ENCODE results near the gene FABP2. TPM values are rescaled to one million over a fixed set of nuclear protein-coding genes. Genes with fewer than 3 reads are reported as not detected.

The FABP2 gene
- total and polyA plus RNA-seq, 2 donors, result 0.28 to 1.9 TPM

GRCh38 chr4:119300101-119300978 is 21.6 kb downstream of the FABP2 start:
- H3K27me3 ChIP-seq (ENCODE audit: control insufficient read depth in 2 of 2, insufficient read depth in 1 of 2, low read length in 1 of 2), result no peaks in the 10 kb centered on the region
- no peaks in the 10 kb centered on the region for H3K9me3 ChIP-seq (ENCODE audit: control insufficient read depth in 2 of 2, insufficient read depth in 1 of 2, low read length in 1 of 2)
- under 1% methylated on average over 54 of the region's 54 CpGs for WGBS
- H3K27ac ChIP-seq (ENCODE audit: low read depth in 1 of 2, low read length in 1 of 2), result peak overlapping the region; percentile 92 to 94
- H3K36me3 ChIP-seq (ENCODE audit: control insufficient read depth in 2 of 2, insufficient read depth in 2 of 2, low read length in 1 of 2), result peaks cover 0 to 15% of the 10 kb centered on the region in 2 donors
- peak overlapping the region; percentile 90 to 91 for H3K4me3 ChIP-seq (ENCODE audit: low read length in 2 of 2)
- H3K4me1 ChIP-seq (ENCODE audit: control insufficient read depth in 2 of 2, insufficient read depth in 2 of 2, low read length in 2 of 2), result peaks cover 5 to 15% of the 10 kb centered on the region in 2 donors
- DNase-seq (ENCODE audit: low read depth in 6 of 9, low spot score in 9 of 9), result peak; percentile 67 to 94 (median 83)

- Histone ChIP-seq H3K9me3 (ENCODE audit: control insufficient read depth in 2 of 2, insufficient read depth in 1 of 2, low read length in 1 of 2) (no peaks in the 10 kb centered on the region), H3K36me3 (ENCODE audit: control insufficient read depth in 2 of 2, insufficient read depth in 2 of 2, low read length in 1 of 2) (peaks cover 0 to 15% of the 10 kb centered on the region in 2 donors), H3K27ac (ENCODE audit: low read depth in 1 of 2, low read length in 1 of 2) (peak overlapping the region; percentile 92 to 94), H3K27me3 (ENCODE audit: control insufficient read depth in 2 of 2, insufficient read depth in 1 of 2, low read length in 1 of 2) (no peaks in the 10 kb centered on the region), H3K4me1 (ENCODE audit: control insufficient read depth in 2 of 2, insufficient read depth in 2 of 2, low read length in 2 of 2) (peaks cover 5 to 15% of the 10 kb centered on the region in 2 donors), H3K4me3 (ENCODE audit: low read length in 2 of 2) (peak overlapping the region; percentile 90 to 91)
- 2% methylated on average over 9 of the region's 9 CpGs for WGBS
- peak in 4 of 9 donors; percentile 8 to 63 (median 26) for DNase-seq (ENCODE audit: low read depth in 6 of 9, low spot score in 9 of 9)
These were observed 22.2 kb downstream of the FABP2 start for GRCh38 chr4:119299741-119300100.

GRCh38 chr4:119299260-119299671 is 22.7 kb downstream of the FABP2 start:
- Histone ChIP-seq H3K36me3 (ENCODE audit: control insufficient read depth in 2 of 2, insufficient read depth in 2 of 2, low read length in 1 of 2) (peaks cover 0 to 15% of the 10 kb centered on the region in 2 donors), H3K9me3 (ENCODE audit: control insufficient read depth in 2 of 2, insufficient read depth in 1 of 2, low read length in 1 of 2) (no peaks in the 10 kb centered on the region), H3K27me3 (ENCODE audit: control insufficient read depth in 2 of 2, insufficient read depth in 1 of 2, low read length in 1 of 2) (no peaks in the 10 kb centered on the region), H3K27ac (ENCODE audit: low read depth in 1 of 2, low read length in 1 of 2) (peak overlapping the region; percentile 92 to 94), H3K4me1 (ENCODE audit: control insufficient read depth in 2 of 2, insufficient read depth in 2 of 2, low read length in 2 of 2) (peaks cover 5 to 15% of the 10 kb centered on the region in 2 donors), H3K4me3 (ENCODE audit: low read length in 2 of 2) (peak overlapping the region; percentile 90 to 91)
- WGBS, result 6% methylated on average over 2 of the region's 2 CpGs
- DNase-seq (ENCODE audit: low read depth in 6 of 9, low spot score in 9 of 9), result peak in 6 of 9 donors; percentile 3 to 27 (median 16)

GRCh38 chr4:119297795-119298194 is 24.1 kb downstream of the FABP2 start:
- Histone ChIP-seq H3K9me3 (ENCODE audit: control insufficient read depth in 2 of 2, insufficient read depth in 1 of 2, low read length in 1 of 2) (no peaks in the 10 kb centered on the region), H3K27ac (ENCODE audit: low read depth in 1 of 2, low read length in 1 of 2) (no peak overlapping the region), H3K4me1 (ENCODE audit: control insufficient read depth in 2 of 2, insufficient read depth in 2 of 2, low read length in 2 of 2) (peaks cover 5 to 15% of the 10 kb centered on the region in 2 donors), H3K27me3 (ENCODE audit: control insufficient read depth in 2 of 2, insufficient read depth in 1 of 2, low read length in 1 of 2) (no peaks in the 10 kb centered on the region), H3K36me3 (ENCODE audit: control insufficient read depth in 2 of 2, insufficient read depth in 2 of 2, low read length in 1 of 2) (peaks cover 2 to 16% of the 10 kb centered on the region in 2 donors), H3K4me3 (ENCODE audit: low read length in 2 of 2) (no peak overlapping the region)
- 96% methylated on average over 1 of the region's 1 CpG for WGBS
- DNase-seq (ENCODE audit: low read depth in 6 of 9, low spot score in 9 of 9), result no peak

GRCh38 chr4:119296356-119296755 is 25.6 kb downstream of the FABP2 start:
- H3K4me1 ChIP-seq (ENCODE audit: control insufficient read depth in 2 of 2, insufficient read depth in 2 of 2, low read length in 2 of 2), result peaks cover 5 to 15% of the 10 kb centered on the region in 2 donors
- WGBS, result over 99% methylated on average over 2 of the region's 2 CpGs
- H3K36me3 ChIP-seq (ENCODE audit: control insufficient read depth in 2 of 2, insufficient read depth in 2 of 2, low read length in 1 of 2), result peaks cover 6 to 24% of the 10 kb centered on the region in 2 donors

DNA sequence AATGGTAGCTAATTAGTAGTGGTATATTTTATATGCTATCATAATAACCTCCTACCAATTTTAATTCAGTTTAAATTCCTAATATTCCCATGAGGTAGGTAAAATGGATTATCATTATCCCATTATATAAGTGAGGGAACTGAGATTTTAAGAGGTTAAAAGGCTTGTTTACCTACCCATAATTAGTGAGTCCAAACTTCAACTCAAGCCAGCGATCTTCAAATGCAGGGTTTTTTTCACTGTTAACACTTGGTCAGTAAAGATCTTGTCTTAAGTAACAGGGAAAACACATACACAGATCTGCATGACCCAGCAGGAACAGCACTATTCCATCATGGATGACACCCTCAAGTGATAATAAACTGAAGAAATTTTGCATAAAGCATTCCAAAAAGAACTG is 31.3 kb downstream of the FABP2 start:
- H3K27me3 ChIP-seq (ENCODE audit: control insufficient read depth in 2 of 2, insufficient read depth in 1 of 2, low read length in 1 of 2), result no peaks in the 10 kb centered on the region
- peaks cover 6 to 10% of the 10 kb centered on the region in 2 donors for H3K36me3 ChIP-seq (ENCODE audit: control insufficient read depth in 2 of 2, insufficient read depth in 2 of 2, low read length in 1 of 2)
- no peak overlapping the region for H3K27ac ChIP-seq (ENCODE audit: low read depth in 1 of 2, low read length in 1 of 2)
- H3K4me3 ChIP-seq (ENCODE audit: low read length in 2 of 2), result no peak overlapping the region
- no peaks in the 10 kb centered on the region for H3K9me3 ChIP-seq (ENCODE audit: control insufficient read depth in 2 of 2, insufficient read depth in 1 of 2, low read length in 1 of 2)
- H3K4me1 ChIP-seq (ENCODE audit: control insufficient read depth in 2 of 2, insufficient read depth in 2 of 2, low read length in 2 of 2), result no peaks in the 10 kb centered on the region
- no peak for DNase-seq (ENCODE audit: low read depth in 6 of 9, low spot score in 9 of 9)
- 95% methylated on average over 1 of the region's 1 CpG for WGBS

More at GRCh38 chr4:119296356-119296755, 25.6 kb downstream of the FABP2 start:
- H3K27ac ChIP-seq (ENCODE audit: low read depth in 1 of 2, low read length in 1 of 2), result no peak overlapping the region
- DNase-seq (ENCODE audit: low read depth in 6 of 9, low spot score in 9 of 9), result no peak
- no peaks in the 10 kb centered on the region for H3K9me3 ChIP-seq (ENCODE audit: control insufficient read depth in 2 of 2, insufficient read depth in 1 of 2, low read length in 1 of 2)
- no peaks in the 10 kb centered on the region for H3K27me3 ChIP-seq (ENCODE audit: control insufficient read depth in 2 of 2, insufficient read depth in 1 of 2, low read length in 1 of 2)
- no peak overlapping the region for H3K4me3 ChIP-seq (ENCODE audit: low read length in 2 of 2)

DNA sequence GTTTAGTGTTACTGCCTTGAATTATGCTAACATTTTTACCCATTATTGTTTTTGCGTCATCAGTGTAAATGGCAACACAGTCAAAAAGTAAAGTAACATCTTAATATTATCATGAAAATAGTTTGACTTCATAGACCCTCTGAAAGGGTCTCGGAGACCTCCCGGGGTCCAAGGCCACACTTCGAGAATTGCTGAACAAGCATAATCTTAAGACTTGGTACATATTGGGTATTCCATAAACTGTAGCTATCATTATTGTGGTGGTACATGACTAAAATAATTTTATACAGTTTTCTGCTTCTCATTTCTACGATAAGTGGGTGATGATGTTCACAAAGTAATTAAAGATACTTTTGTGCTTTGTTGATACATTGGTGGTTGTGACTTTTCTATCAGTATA is 32.6 kb downstream of the FABP2 start:
- Histone ChIP-seq H3K4me3 (ENCODE audit: low read length in 2 of 2) (no peak overlapping the region), H3K36me3 (ENCODE audit: control insufficient read depth in 2 of 2, insufficient read depth in 2 of 2, low read length in 1 of 2) (peaks cover 6 to 10% of the 10 kb centered on the region in 2 donors), H3K27ac (ENCODE audit: low read depth in 1 of 2, low read length in 1 of 2) (no peak overlapping the region), H3K9me3 (ENCODE audit: control insufficient read depth in 2 of 2, insufficient read depth in 1 of 2, low read length in 1 of 2) (no peaks in the 10 kb centered on the region), H3K27me3 (ENCODE audit: control insufficient read depth in 2 of 2, insufficient read depth in 1 of 2, low read length in 1 of 2) (no peaks in the 10 kb centered on the region), H3K4me1 (ENCODE audit: control insufficient read depth in 2 of 2, insufficient read depth in 2 of 2, low read length in 2 of 2) (no peaks in the 10 kb centered on the region)
- DNase-seq (ENCODE audit: low read depth in 6 of 9, low spot score in 9 of 9), result no peak
- 98% methylated on average over 5 of the region's 5 CpGs for WGBS

DNA sequence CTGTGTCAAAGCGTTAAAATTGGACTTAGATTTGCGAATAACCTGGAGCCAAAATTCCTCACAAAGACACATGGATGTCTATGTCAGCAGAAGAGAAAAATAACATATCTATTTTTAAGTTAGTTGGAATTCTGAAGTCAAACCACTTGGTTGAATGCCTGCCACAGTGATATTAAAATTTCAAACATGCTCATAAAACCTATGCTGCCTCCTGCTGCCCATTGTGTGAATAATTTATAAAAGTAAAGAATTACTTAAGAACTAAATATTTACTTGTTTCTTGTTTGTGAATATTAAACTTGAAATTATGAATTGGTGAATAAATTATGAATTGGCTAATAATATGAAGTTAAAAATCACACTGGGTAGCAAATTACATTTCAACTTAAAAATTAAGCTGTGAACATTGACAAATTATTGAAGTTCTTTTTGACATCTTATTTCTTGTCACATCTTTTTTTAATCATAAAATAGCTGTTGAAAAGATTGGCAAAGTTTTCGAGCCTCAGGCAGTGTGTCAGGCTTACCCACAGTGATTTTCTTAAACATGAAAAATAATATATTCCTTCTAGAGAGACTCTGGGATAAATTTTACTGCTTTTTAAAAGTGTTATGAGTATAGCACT is 35.4 kb downstream of the FABP2 start:
- peak in 8 of 9 donors; percentile 13 to 64 (median 35) for DNase-seq (ENCODE audit: low read depth in 6 of 9, low spot score in 9 of 9)
- Histone ChIP-seq H3K27me3 (ENCODE audit: control insufficient read depth in 2 of 2, insufficient read depth in 1 of 2, low read length in 1 of 2) (no peaks in the 10 kb centered on the region), H3K4me3 (ENCODE audit: low read length in 2 of 2) (no peak overlapping the region), H3K36me3 (ENCODE audit: control insufficient read depth in 2 of 2, insufficient read depth in 2 of 2, low read length in 1 of 2) (peaks cover 0 to under 1% of the 10 kb centered on the region in 2 donors), H3K27ac (ENCODE audit: low read depth in 1 of 2, low read length in 1 of 2) (no peak overlapping the region), H3K9me3 (ENCODE audit: control insufficient read depth in 2 of 2, insufficient read depth in 1 of 2, low read length in 1 of 2) (no peaks in the 10 kb centered on the region), H3K4me1 (ENCODE audit: control insufficient read depth in 2 of 2, insufficient read depth in 2 of 2, low read length in 2 of 2) (no peaks in the 10 kb centered on the region)
- 92% methylated on average over 3 of the region's 3 CpGs for WGBS
